GM21423 (cell line): Measurements from ENCODE around the gene PARD3B.

ENCODE experiments used
- ATAC-seq: cut with Tn5 transposase; IDR thresholded peaks from one replicate; pipeline ENCODE4 v1.9.1; 2021; ENCODE audit warnings: mild to moderate bottlenecking, moderate library complexity; ENCODE audit not compliant: unreplicated experiment

PARD3B gene

GRCh38 chr2:205034034-205034433 lies 488.8 kb downstream of the PARD3B start:
- ATAC-seq, result no peak

DNA sequence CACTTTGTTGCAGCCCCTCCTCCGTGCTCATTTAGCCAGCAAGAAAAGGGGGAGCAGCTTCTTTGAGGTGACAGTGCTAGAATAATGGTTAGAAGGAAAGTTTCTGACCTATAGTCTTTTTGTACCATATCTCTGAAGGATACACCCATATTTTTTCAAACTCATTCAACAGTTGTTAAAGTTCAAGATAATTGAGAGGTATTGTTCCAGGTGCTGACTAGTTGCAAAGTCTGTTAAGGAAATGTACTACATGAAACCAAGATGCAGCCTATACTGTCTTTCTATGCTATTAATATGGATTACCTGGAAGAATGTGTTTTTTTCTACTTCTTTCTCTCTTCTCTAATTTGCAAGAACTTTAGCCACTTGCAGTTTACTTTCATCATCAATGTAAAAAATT lies 495.0 kb downstream of the PARD3B start:
- no peak for ATAC-seq

DNA sequence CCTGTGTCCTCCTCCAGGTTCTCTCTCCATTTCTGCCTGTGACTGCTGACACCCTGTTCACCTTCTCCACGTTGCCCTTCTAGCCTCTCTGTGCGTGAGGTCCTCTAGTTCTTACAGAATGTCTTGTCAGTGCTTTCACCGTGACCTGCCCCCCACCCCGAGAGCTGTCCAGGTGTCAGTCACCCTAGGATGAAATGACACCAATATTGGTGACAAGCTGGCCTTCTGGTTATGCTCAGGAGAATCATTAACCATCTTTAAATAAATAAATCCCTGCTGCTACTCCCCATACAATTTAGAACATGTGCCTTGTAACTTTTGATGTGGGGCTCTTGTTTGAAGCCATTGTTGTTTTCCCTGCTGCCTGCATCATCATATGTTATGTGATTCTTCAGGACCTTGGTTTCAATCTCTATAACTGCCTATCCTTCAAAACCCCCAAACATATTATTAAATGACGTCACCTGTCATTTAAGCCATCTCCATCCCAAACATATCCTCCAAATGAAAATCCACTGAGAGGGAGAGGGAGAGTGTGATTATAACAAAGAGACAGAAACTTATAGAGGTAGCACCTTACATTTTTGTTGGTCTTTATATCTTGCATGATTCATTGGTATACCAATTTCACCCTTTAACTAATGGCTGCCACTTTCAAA lies 496.3 kb downstream of the PARD3B start:
- ATAC-seq, result no peak

- no peak for ATAC-seq
Observed at GRCh38 chr2:205043285-205043684, 498.0 kb downstream of the PARD3B start.

- no peak for ATAC-seq
Observed at GRCh38 chr2:205045706-205046105, 500.4 kb downstream of the PARD3B start.

- no peak for ATAC-seq
Observed at GRCh38 chr2:205047273-205047839, 502.1 kb downstream of the PARD3B start.

- no peak for ATAC-seq
Observed at GRCh38 chr2:205051417-205051816, 506.1 kb downstream of the PARD3B start.

GRCh38 chr2:205052781-205053180 lies 507.5 kb downstream of the PARD3B start:
- ATAC-seq, result no peak

DNA sequence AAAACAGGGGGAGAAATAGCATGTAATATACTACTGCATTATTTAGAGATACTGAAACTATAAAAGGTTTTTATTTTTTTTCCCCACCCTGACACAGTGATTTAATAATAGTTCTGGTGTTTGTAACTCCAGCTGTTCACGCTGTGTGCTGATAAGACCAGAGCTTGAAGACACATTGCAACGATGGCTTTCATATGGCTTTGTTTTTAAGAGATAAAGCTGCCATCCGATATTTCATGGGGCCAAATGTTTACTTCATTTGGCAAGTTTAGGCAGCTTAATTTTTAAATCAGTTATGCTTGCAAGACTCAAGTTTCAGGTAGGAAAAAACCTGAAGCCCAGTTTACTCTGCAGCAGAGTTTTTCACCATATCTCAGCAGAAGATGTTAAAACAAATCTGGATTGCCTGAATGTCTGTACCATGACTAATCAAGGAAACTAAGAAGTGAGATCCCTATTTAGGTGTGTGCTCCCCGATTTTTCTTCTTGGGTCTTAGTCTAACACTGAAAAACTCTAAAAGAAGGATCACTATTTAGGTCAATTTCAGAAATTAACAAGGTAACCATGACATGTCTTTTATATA lies 508.6 kb downstream of the PARD3B start:
- ATAC-seq, result no peak

- no peak for ATAC-seq
Observed at GRCh38 chr2:205054789-205055188, 509.5 kb downstream of the PARD3B start.

DNA sequence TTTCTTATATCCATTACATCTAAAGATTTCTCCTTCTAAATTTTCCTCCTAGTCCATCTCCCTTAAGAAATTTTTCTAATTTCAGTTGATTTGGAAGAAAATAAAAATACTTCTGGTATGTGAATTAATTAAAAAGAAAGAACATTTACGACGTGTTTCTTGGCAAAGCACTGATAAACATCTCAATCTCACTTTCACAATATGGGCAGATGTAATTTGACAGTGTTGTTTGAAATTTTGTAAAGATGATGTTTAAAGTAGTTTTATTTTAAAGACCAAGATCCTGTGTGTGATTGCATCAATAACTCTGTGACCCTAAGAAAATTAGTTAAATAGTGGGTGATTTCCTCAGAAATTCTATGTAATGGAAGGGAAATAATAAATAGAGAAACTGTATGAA lies 510.0 kb downstream of the PARD3B start:
- no peak for ATAC-seq

GRCh38 chr2:205056151-205056561 lies 510.9 kb downstream of the PARD3B start:
- no peak for ATAC-seq

GRCh38 chr2:205058409-205058808 lies 513.1 kb downstream of the PARD3B start:
- ATAC-seq, result no peak

DNA sequence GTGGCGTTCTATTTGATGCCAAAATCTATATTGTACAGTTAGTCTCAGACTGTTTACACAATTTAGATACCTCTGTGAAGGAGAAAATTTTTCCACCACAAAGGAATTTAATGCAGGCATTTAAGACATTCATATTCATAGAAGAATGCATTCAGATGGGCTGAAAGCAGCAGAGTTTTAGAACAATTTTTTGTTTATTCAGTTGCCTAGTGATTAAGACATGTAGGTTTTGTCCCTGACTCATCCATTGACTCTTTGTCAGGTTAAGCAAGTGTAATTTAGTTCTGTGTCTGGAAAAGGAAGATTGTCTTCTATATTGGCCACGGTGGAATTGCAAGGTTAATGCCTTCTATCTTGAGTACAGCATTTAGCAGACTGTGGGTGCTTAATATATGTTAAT lies 515.0 kb downstream of the PARD3B start:
- ATAC-seq, result no peak

GRCh38 chr2:205066081-205066480 lies 520.8 kb downstream of the PARD3B start:
- ATAC-seq, result no peak

DNA sequence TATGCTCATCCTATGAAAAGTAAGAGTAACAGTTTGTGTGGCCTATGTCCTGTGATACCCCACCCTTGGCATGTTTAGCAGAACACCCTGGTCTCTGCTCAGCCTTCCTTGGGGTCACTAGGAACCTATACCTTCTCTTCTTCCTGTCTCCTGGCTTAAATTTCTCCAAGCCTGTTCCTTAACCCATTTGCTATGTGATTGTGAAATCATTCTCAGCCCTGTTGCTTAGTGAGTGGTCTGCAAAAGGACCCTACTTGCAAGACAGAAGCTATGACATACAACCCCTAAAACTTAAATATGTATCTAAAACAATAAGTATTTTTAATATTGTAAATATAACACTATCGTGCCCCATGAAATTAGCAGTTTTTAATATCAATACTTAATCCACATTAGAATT lies 524.7 kb downstream of the PARD3B start:
- no peak for ATAC-seq

GRCh38 chr2:205070889-205071288 lies 525.6 kb downstream of the PARD3B start:
- ATAC-seq, result no peak

- ATAC-seq, result no peak
Observed at GRCh38 chr2:205073433-205074020, 528.3 kb downstream of the PARD3B start.

GRCh38 chr2:205076405-205076804 lies 531.1 kb downstream of the PARD3B start:
- ATAC-seq, result no peak

- no peak for ATAC-seq
Observed at GRCh38 chr2:205077159-205077558, 531.9 kb downstream of the PARD3B start.

DNA sequence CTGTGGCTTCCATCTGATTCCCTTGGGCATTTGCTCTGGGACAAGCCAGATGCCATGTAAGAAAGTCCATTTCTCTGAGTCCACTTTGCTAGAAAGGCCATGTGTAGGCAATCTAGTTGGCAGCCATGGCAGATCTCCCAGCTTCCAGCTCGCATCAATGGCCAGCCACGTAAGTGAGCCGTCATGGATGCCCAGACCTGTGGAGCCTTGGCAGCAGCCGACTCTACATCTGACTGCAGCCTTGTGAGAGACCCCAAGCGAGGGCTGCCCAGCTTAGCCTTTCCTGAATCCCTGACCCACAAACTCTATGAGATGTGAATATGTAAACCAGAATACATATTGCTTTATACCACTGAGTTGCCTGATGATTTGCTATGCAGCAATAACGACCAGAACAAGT lies 533.5 kb downstream of the PARD3B start:
- ATAC-seq, result no peak

DNA sequence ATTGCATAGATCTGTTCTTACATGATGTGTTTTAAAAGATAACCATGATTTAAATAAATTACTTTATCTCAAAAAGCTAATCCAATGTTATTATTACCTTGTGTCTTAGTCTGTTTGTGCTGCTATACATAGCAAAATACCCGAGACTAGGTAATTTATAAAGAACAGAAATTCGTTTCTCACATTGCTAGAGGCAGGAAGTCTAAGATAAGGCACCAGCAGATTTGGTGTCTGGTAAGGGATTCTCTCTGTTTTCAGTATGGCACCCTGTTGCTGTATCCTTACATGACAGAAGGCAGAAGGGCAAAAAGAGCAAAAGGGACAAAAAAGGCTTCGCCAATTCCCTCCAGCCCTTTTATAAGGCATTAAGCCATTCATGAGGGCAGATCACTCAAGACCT lies 533.9 kb downstream of the PARD3B start:
- ATAC-seq, result no peak
